K562 (cell line): ENCODE measurements around the gene DIAPH3. TPM values are rescaled to one million over a fixed set of nuclear protein-coding genes. Genes with fewer than 3 reads are reported as not detected.

ENCODE experiments used
- ATAC-seq: fragments of 200-7000 bp; cut with Tn5 transposase; 3 replicates; pipeline ENCODE4 v1.9.1; 2020; ENCODE audit warnings: moderate library complexity
- BruUV-seq: library from RNA; stranded (reverse); fragments of 400-500 nt; replicated peaks from 2 replicates; lab custom pipeline; 2021; lab: Mats Ljungman, UMichigan
- CTCF ChIA-PET: fragments of 300-600 bp; formaldehyde crosslinking; extraction: SDS; loops from one replicate; lab custom pipeline; 2021; ENCODE audit warnings: low intra/inter-chr PET ratio; lab: Yijun Ruan, JAX
- POLR2A ChIA-PET: fragments of 300-600, 350-650 bp; sonication (Branson Sonifier 250); formaldehyde crosslinking; extraction: SDS; loops from one replicate; lab custom pipeline; 2021; ENCODE audit warnings: antibody characterized with exemption, inconsistent platforms; lab: Yijun Ruan, JAX
- DNase-seq, 4 experiments: peaks; one replicate each; pipeline versions ENCODE4 v3.0.0 to v3.0.0-alpha.2; 2011 to 2018; ENCODE audit warnings: low spot score in 3 of 4, mixed read lengths in 3 of 4; ENCODE audit errors: extremely low read depth in 1 of 4
- FAIRE-seq: peaks from 2 replicates; lab custom pipeline; 2011; peaks lifted over from hg19 to GRCh38; lab: Jason Lieb, UNC
- H2AFZ ChIP-seq: 2 replicates; pipeline ENCODE4 v1.6.0; 2011; ENCODE audit warnings: low read depth, low read length, control low read depth, inconsistent platforms
- H3K27ac ChIP-seq: fragments of 200-600 bp; 3 replicates; pipeline ENCODE4 v1.8.0; 2011; ENCODE audit warnings: low read depth, mild to moderate bottlenecking, control low read depth, inconsistent platforms, low read length, moderate library complexity, mixed read lengths; ENCODE audit errors: extremely low read depth
- H3K27me3 ChIP-seq, 2 experiments: fragments of 300-600 bp in 1 of 2; 2 replicates in 1 of 2; 3 replicates in 1 of 2; pipeline versions ENCODE4 v1.6.0 to v1.8.0; 2011; ENCODE audit warnings: inconsistent platforms in 2 of 2, low read length in 2 of 2, mild to moderate bottlenecking in 1 of 2, mixed read lengths in 1 of 2, moderate library complexity in 1 of 2; ENCODE audit not compliant: control insufficient read depth in 2 of 2, insufficient read depth in 2 of 2
- H3K36me3 ChIP-seq: fragments of 300-600 bp; 3 replicates; pipeline ENCODE4 v1.8.0; 2011; ENCODE audit warnings: mild to moderate bottlenecking, low read length, inconsistent platforms; ENCODE audit not compliant: control insufficient read depth, insufficient read depth
- H3K4me1 ChIP-seq, 2 experiments: fragments of 200-600 bp in 1 of 2; replicated peaks in 1 of 2; 2 replicates in 1 of 2; 3 replicates in 1 of 2; pipeline versions ENCODE4 v1.5.1 to v1.8.0; 2011; ENCODE audit warnings: inconsistent platforms in 2 of 2, low read length in 2 of 2, mild to moderate bottlenecking in 1 of 2, mixed read lengths in 1 of 2, moderate library complexity in 1 of 2; ENCODE audit not compliant: control insufficient read depth in 2 of 2, insufficient read depth in 2 of 2
- H3K4me2 ChIP-seq: 2 replicates; pipeline ENCODE4 v1.6.1; 2011; ENCODE audit warnings: low read length, control low read depth, inconsistent platforms, mixed read lengths; ENCODE audit not compliant: insufficient read depth
- H3K4me3 ChIP-seq: fragments of 200-600 bp; sonication (generic), shearing (Covaris generic); 2 replicates; pipeline ENCODE4 v1.5.1; 2016; ENCODE audit warnings: control low read depth, inconsistent platforms
- H3K79me2 ChIP-seq: fragments of 200-600 bp; 3 replicates; pipeline ENCODE4 v1.8.0; 2011; ENCODE audit warnings: low read length, inconsistent platforms; ENCODE audit not compliant: control insufficient read depth, insufficient read depth
- H3K9ac ChIP-seq, 2 experiments: 2 replicates each; pipeline versions ENCODE4 v1.6.0 to v1.6.1; 2011; ENCODE audit warnings: low read depth in 2 of 2, low read length in 2 of 2, control low read depth in 1 of 2, inconsistent platforms in 1 of 2, mild to moderate bottlenecking in 1 of 2, mixed read lengths in 1 of 2; ENCODE audit not compliant: insufficient read depth in 1 of 2
- H3K9me1 ChIP-seq: one replicate; pipeline ENCODE4 v1.6.0; 2011; ENCODE audit warnings: inconsistent platforms, mild to moderate bottlenecking, low read length, moderate library complexity; ENCODE audit not compliant: control insufficient read depth, insufficient read depth
- H3K9me3 ChIP-seq: replicated peaks from 2 replicates; pipeline ENCODE4 v1.5.1; 2011; ENCODE audit warnings: low read depth, low read length, inconsistent platforms; ENCODE audit not compliant: control insufficient read depth, insufficient read depth
- H4K20me1 ChIP-seq: replicated peaks from 2 replicates; pipeline ENCODE4 v1.6.1; 2011; ENCODE audit warnings: low read length, inconsistent platforms, mixed read lengths; ENCODE audit not compliant: control insufficient read depth, insufficient read depth
- DEAF1 ChIP-seq: fragments of 450-650 bp; formaldehyde crosslinking; IDR thresholded peaks from 2 replicates; pipeline ENCODE4 v1.4.0; 2020; ENCODE audit warnings: mild to moderate bottlenecking, moderate library complexity
- HNRNPLL ChIP-seq: fragments of 200-400 bp; formaldehyde crosslinking; IDR thresholded peaks from 2 replicates; pipeline ENCODE4 v1.6.1; 2017; ENCODE audit warnings: low read length, low read depth, mild to moderate bottlenecking; ENCODE audit not compliant: poor library complexity, severe bottlenecking
- MAX ChIP-seq: sonication (generic); formaldehyde crosslinking; IDR thresholded peaks from 2 replicates; pipeline ENCODE4 v1.9.0; 2022; ENCODE audit warnings: mild to moderate bottlenecking, missing genetic modification reagents
- NFE2 ChIP-seq: IDR thresholded peaks from 2 replicates; pipeline ENCODE4 v1.6.1; 2014; ENCODE audit warnings: antibody characterized with exemption, low read depth
- POLR2A ChIP-seq: fragments of 450-650 bp; conservative IDR thresholded peaks from 2 replicates; pipeline ENCODE4 v1.6.1; 2016
- ZBED1 ChIP-seq: IDR thresholded peaks from 2 replicates; pipeline ENCODE4 v1.6.1; 2014
- ZNF121 ChIP-seq: sonication (generic); formaldehyde crosslinking; conservative IDR thresholded peaks from 2 replicates; pipeline ENCODE4 v1.8.0; 2022; ENCODE audit warnings: missing genetic modification reagents
- WGBS: fragments of 100-300 bp; shearing (Covaris generic); methylation state at CpG from one replicate; pipeline ENCODE4 v1.1.6; 2016; ENCODE audit warnings: low coverage, mixed read lengths; ENCODE audit not compliant: insufficient coverage; ENCODE audit errors: missing lambda C conversion rate; 5-methylcytosine and 5-hydroxymethylcytosine counted together
- in situ Hi-C: fragments of 300-500 bp; cut with MboI; formaldehyde crosslinking; loops from 4 replicates; pipeline ENCODE4 v1.15.0; 2018; ENCODE audit warnings: inconsistent platforms, mixed read lengths
- intact Hi-C: fragments of 100-400 bp; cut with micrococcal nuclease; formaldehyde crosslinking; loops from 2 replicates; pipeline ENCODE4 v1.14.2; 2022
- polyA plus RNA-seq, 8 experiments: library from polyadenylated mRNA; depleted of rRNA in 4 of 8; stranded (reverse) in 5 of 8; unstranded in 3 of 8; fragments of >200 nt; fragmentation: Nextera tagmentation in 2 of 8; fragmentation: Illumina TruSeq in 1 of 8; extraction: Ambion mirVana in 2 of 8; extraction: Trizol in 1 of 8; gene quantifications; 2 replicates each; pipeline versions ENCODE4 v1.2.1 to v1.2.3, GENCODE V29; 2011 to 2014; ENCODE audit warnings: inconsistent platforms in 1 of 8, missing spikeins in 1 of 8
- total RNA-seq, 7 experiments: library from RNA; depleted of rRNA in 6 of 7; stranded (reverse); fragments of >200 nt in 6 of 7; fragmentation: Illumina TruSeq in 2 of 7; extraction: Trizol in 2 of 7; gene quantifications; 2 replicates each; pipeline versions ENCODE4 v1.2.1 to v1.2.3, GENCODE V29; 2011 to 2021; ENCODE audit warnings: low replicate concordance in 1 of 7

The DIAPH3 gene
- total and polyA plus RNA-seq, 9 of the 15 experiments (the other 6 are each of a cell fraction or from before 2014, with no cell fraction given), result 9.0 to 18.7 (median 14.7) TPM

GRCh38 chr13:59641817-59642216 is 521.9 kb downstream of the DIAPH3 start:
- Histone ChIP-seq H3K4me1 (no peaks in the 10 kb centered on the region), H3K79me2 (no peaks in the 10 kb centered on the region), H3K9ac (no peak overlapping the region), H3K4me2 (no peak overlapping the region), H3K4me3 (no peak overlapping the region), H2AFZ (no peak overlapping the region), H4K20me1 (no peaks in the 10 kb centered on the region), H3K27me3 (no peaks in the 10 kb centered on the region; a peak in 2 of 5 replicates), H3K9me3 (no peaks in the 10 kb centered on the region), H3K36me3 (no peaks in the 10 kb centered on the region), H3K27ac (no peak overlapping the region), H3K9me1 (no peaks in the 10 kb centered on the region)
- WGBS, result 0% methylated on average over 1 of the region's 1 CpG
- BruUV-seq, result no TSS peak
- intact Hi-C loops (no loop called here), in situ Hi-C loops (no loop called here)
- no peak for TF ChIP-seq ZBED1
- no peak for TF ChIP-seq NFE2
- TF ChIP-seq POLR2A, result no peak
- no peak for TF ChIP-seq DEAF1 (CRISPR knock-in tag)
- no peak for TF ChIP-seq MAX (CRISPR knock-in tag)
- no peak for TF ChIP-seq ZNF121
- no peak for TF ChIP-seq HNRNPLL
- no peak for DNase-seq
- POLR2A ChIA-PET, result no interaction called here
- CTCF ChIA-PET, result no interaction called here
- ATAC-seq, result no peak
- FAIRE-seq, result no peak
